Loucy (cell line): ENCODE data around the gene CYFIP2.

ENCODE experiments used
- H2AFZ ChIP-seq: fragments of 200-600 bp; sonication (generic); 2 replicates; pipeline ENCODE4 v1.6.0; 2016; ENCODE audit warnings: antibody characterized with exemption, mild to moderate bottlenecking, low read length, moderate library complexity
- H3F3A ChIP-seq: fragments of 200-600 bp; 2 replicates; pipeline ENCODE4 v1.6.0; 2016; ENCODE audit warnings: antibody characterized with exemption, low read depth, mild to moderate bottlenecking
- H3K27me3 ChIP-seq: fragments of 200-600 bp; sonication (generic); 2 replicates; pipeline ENCODE4 v1.6.1; 2014; ENCODE audit warnings: low read length, mild to moderate bottlenecking; ENCODE audit not compliant: insufficient read depth, poor library complexity, severe bottlenecking
- H3K36me3 ChIP-seq: fragments of 200-600 bp; sonication (generic); 2 replicates; pipeline ENCODE4 v1.6.1; 2016; ENCODE audit warnings: low read length; ENCODE audit not compliant: insufficient read depth
- H3K4me1 ChIP-seq: fragments of 200-600 bp; sonication (generic); 2 replicates; pipeline ENCODE4 v1.5.1; 2014; ENCODE audit warnings: low read length, mild to moderate bottlenecking; ENCODE audit not compliant: insufficient read depth, poor library complexity, severe bottlenecking
- H3K4me2 ChIP-seq: fragments of 200-600 bp; sonication (generic); 2 replicates; pipeline ENCODE4 v1.6.0; 2014; ENCODE audit warnings: antibody characterized with exemption, low read length, low read depth, mild to moderate bottlenecking; ENCODE audit not compliant: poor library complexity, severe bottlenecking
- H3K4me3 ChIP-seq: fragments of 200-600 bp; sonication (generic); 2 replicates; pipeline ENCODE4 v1.5.1; 2014; ENCODE audit warnings: low read length, mild to moderate bottlenecking, mixed read lengths; ENCODE audit not compliant: poor library complexity, severe bottlenecking
- H3K79me2 ChIP-seq: fragments of 200-600 bp; sonication (generic); 2 replicates; pipeline ENCODE4 v1.6.1; 2014; ENCODE audit warnings: low read length; ENCODE audit not compliant: insufficient read depth
- H3K9ac ChIP-seq: fragments of 200-600 bp; sonication (generic); 2 replicates; pipeline ENCODE4 v1.6.0; 2014; ENCODE audit warnings: mild to moderate bottlenecking, low read depth, low read length, moderate library complexity; ENCODE audit not compliant: poor library complexity, severe bottlenecking
- H3K9me2 ChIP-seq: fragments of 200-600 bp; sonication (generic); replicated peaks from 2 replicates; pipeline ENCODE4 v1.6.1; 2016; ENCODE audit warnings: low read depth, low read length, mixed read lengths
- H3K9me3 ChIP-seq: fragments of 200-600 bp; sonication (generic); 2 replicates; pipeline ENCODE4 v1.6.1; 2014; ENCODE audit warnings: mild to moderate bottlenecking, antibody characterized with exemption, low read length, low read depth; ENCODE audit not compliant: insufficient read depth
- H4K20me1 ChIP-seq: fragments of 200-600 bp; sonication (generic); 2 replicates; pipeline ENCODE4 v1.6.0; 2014; ENCODE audit warnings: antibody characterized with exemption, low read length, mild to moderate bottlenecking; ENCODE audit not compliant: insufficient read depth, poor library complexity, severe bottlenecking
- EZH2phosphoT487 ChIP-seq: fragments of 200-600 bp; IDR thresholded peaks from 2 replicates; pipeline ENCODE4 v1.6.1; 2018; ENCODE audit warnings: antibody characterized with exemption, mild to moderate bottlenecking, moderate library complexity, borderline replicate concordance
- TF ChIP-seq, protein P1 (sequence below): fragments of 200-600 bp; sonication (generic); conservative IDR thresholded peaks from 2 replicates; pipeline ENCODE4 v1.5.1; 2014; ENCODE audit warnings: mild to moderate bottlenecking, antibody characterized with exemption, low read length

The CYFIP2 gene

DNA sequence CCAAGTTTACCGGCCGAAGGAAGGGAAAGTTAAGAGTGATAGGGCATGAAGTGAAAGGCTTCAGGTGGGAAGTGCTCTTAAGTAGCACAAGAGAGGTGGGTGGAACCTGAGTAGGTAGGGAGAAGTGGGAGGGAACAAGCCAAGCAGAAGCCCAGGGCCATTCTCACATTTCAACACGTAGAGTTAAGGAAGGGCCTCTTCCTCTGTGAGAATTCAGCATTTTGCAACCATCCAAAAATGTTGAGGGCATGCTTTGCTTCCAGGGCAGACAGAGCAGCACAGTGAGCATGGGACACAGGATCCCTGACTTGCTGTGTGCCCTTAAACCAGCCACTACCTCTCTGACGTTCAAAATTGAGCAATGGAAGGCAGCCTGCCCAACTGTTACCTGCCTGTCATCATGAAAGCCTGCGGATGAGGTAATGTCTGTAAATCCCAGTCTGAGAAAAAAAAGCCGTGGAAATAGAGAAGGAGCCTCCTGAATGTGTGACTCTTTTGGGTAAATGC lies 3.3 kb downstream of the CYFIP2 start:
- H3K27me3 ChIP-seq, result no peaks in the 10 kb centered on the region
- H3K9me3 ChIP-seq, result no peaks in the 10 kb centered on the region
- H3K4me3 ChIP-seq, result peak overlapping the region; percentile 95
- no peak for TF ChIP-seq EZH2phosphoT487
- TF ChIP-seq, protein P1, sequence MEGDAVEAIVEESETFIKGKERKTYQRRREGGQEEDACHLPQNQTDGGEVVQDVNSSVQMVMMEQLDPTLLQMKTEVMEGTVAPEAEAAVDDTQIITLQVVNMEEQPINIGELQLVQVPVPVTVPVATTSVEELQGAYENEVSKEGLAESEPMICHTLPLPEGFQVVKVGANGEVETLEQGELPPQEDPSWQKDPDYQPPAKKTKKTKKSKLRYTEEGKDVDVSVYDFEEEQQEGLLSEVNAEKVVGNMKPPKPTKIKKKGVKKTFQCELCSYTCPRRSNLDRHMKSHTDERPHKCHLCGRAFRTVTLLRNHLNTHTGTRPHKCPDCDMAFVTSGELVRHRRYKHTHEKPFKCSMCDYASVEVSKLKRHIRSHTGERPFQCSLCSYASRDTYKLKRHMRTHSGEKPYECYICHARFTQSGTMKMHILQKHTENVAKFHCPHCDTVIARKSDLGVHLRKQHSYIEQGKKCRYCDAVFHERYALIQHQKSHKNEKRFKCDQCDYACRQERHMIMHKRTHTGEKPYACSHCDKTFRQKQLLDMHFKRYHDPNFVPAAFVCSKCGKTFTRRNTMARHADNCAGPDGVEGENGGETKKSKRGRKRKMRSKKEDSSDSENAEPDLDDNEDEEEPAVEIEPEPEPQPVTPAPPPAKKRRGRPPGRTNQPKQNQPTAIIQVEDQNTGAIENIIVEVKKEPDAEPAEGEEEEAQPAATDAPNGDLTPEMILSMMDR, result no peak
- H3F3A ChIP-seq, result peaks cover 12% of the 10 kb centered on the region
- H3K9me2 ChIP-seq, result no peaks in the 10 kb centered on the region
- H2AFZ ChIP-seq, result no peak overlapping the region
- peaks cover 61% of the 10 kb centered on the region for H3K4me1 ChIP-seq
- H4K20me1 ChIP-seq, result peaks cover 10% of the 10 kb centered on the region
- H3K9ac ChIP-seq, result peak overlapping the region; percentile 90
- H3K36me3 ChIP-seq, result 0 out of 2 replicates have a peak, but pooled peaks cover 2% of the 10 kb centered on the region
- H3K4me2 ChIP-seq, result peak overlapping the region; percentile 97
- peaks cover 82% of the 10 kb centered on the region for H3K79me2 ChIP-seq

DNA sequence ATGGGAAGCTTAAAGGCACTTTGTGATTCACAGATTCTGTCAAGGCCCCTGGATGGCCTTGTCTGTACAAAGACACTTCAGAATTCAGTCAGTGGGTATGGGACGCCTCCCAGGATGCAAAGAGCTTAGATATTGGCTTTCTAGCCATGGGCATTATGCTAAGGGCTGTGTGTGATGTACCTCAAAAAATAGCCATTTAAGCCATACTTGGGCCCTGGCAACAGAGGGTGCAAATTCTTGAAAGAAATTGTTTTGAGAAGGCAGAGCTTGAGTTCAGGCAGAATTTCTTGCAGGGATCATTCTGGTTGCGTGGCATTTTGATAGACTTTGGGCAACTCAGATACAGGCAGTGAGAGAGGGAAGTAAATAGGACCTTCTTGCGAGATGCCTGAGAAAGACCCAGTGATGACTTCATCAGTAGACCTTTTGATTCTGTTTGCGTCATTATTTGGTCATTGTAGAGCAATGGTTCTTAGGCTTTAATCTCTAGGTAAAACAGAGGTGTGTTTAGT lies 3.9 kb downstream of the CYFIP2 start:
- H3K36me3 ChIP-seq, result 0 out of 2 replicates have a peak, but pooled peaks cover 4% of the 10 kb centered on the region
- peak overlapping the region; percentile 97 for H3K4me2 ChIP-seq
- peaks cover 12% of the 10 kb centered on the region for H3F3A ChIP-seq
- H3K9me2 ChIP-seq, result no peaks in the 10 kb centered on the region
- no peak overlapping the region for H2AFZ ChIP-seq
- no peaks in the 10 kb centered on the region for H3K9me3 ChIP-seq
- H3K4me3 ChIP-seq, result peak overlapping the region; percentile 95
- no peaks in the 10 kb centered on the region for H3K27me3 ChIP-seq
- H3K9ac ChIP-seq, result peak overlapping the region; percentile 90
- no peak for TF ChIP-seq EZH2phosphoT487
- TF ChIP-seq, protein P1, result no peak
- H3K79me2 ChIP-seq, result peaks cover 88% of the 10 kb centered on the region
- peaks cover 10% of the 10 kb centered on the region for H4K20me1 ChIP-seq
- peaks cover 61% of the 10 kb centered on the region for H3K4me1 ChIP-seq

DNA sequence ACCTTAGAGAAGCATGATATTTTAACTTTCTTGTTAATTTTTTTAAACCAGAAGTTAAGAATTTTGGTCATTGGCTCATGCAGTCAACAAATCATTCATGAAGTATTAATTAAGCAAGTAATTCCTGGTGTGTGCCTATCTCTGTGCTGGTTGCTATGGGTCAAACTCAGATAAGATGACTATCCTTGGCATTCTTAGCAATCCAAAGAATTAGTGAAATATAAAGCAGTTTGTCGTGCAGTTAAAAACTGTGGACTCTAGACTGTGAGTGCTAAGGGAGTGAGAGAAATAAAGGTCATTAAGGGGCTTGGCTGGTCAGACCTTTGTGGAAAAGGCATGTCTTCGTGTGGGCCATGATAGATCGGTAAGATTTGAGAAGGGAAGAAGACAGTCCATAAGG lies 4.8 kb downstream of the CYFIP2 start:
- H3K4me3 ChIP-seq, result peak overlapping the region; percentile 95
- peak overlapping the region; percentile 90 for H3K9ac ChIP-seq
- no peak for TF ChIP-seq EZH2phosphoT487
- TF ChIP-seq, protein P1, result no peak
- no peak overlapping the region for H2AFZ ChIP-seq
- H3K4me1 ChIP-seq, result peaks cover 54% of the 10 kb centered on the region
- 0 out of 2 replicates have a peak, but pooled peaks cover 4% of the 10 kb centered on the region for H3K36me3 ChIP-seq
- peaks cover 90% of the 10 kb centered on the region for H3K79me2 ChIP-seq
- H3K4me2 ChIP-seq, result peak overlapping the region; percentile 97
- no peaks in the 10 kb centered on the region for H3K27me3 ChIP-seq
- peaks cover 16% of the 10 kb centered on the region for H4K20me1 ChIP-seq
- H3K9me3 ChIP-seq, result no peaks in the 10 kb centered on the region
- H3F3A ChIP-seq, result peaks cover 12% of the 10 kb centered on the region
- no peaks in the 10 kb centered on the region for H3K9me2 ChIP-seq
